ENCODE results near the gene SMC6.

The SMC6 gene

DNA sequence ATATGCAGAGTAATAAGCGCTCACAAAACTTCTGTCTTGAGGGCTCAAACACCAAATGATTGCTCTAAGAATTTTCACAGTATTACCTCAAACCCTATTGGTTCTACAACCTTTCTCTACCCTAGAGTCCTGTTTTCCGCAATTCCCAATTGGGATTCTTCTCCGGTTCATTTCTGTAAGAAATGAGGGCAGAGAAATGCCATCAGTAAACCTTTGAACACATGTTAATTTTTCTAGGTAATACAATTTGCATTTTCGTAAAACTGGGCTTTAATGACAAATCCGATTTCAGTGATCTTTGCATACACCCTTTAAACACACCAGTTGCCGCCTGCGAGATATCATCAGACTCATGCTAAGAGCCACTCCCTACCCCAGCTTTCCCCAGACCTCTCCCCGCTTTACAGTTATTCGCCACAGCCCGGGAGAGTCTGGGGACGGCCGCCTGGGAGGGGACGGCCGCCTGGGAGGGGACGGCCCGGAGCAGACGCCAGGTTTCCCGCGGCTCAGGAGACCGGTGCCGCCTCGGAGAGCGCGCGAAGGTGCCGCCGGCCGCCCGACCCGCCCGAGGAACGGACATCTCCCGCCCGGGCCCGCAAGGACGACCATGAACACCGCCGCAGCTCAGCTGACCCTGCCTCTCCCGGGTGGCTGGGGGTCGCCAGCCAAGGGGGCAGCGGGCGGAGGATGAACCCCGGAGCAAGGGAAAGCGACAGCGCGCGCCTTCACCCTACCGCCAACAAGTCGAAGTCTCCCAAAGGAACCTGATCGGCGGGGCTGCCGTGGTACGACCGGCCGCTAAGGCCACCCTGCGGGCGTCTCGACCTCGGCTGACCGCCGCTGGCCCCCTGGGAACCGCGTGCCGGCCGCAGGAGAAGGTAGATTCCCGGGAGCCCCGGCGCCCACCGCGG is 463 bp downstream of the SMC6 start:
- DNase-seq (ENCODE audit: extremely low read depth, insufficient read length), result no peak

DNA sequence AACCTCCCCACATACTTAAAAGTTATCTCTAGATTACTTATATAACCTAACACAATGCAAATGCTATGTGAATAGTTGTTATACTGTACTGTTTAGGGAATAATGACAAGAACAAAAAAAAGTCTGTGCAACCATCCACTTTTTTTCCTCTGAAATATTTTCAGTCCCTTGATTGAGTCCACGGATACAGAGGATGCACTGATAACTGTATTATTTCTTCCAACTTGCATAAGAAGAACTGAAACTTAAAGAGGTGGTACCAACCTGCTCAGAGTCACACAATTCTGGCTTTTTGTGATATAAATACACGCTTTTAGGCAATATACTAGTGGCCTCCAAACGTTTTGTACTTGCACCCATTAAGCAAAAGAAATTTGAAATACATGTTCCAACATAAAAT is 1.4 kb downstream of the SMC6 start:
- TF ChIP-seq, protein P1, sequence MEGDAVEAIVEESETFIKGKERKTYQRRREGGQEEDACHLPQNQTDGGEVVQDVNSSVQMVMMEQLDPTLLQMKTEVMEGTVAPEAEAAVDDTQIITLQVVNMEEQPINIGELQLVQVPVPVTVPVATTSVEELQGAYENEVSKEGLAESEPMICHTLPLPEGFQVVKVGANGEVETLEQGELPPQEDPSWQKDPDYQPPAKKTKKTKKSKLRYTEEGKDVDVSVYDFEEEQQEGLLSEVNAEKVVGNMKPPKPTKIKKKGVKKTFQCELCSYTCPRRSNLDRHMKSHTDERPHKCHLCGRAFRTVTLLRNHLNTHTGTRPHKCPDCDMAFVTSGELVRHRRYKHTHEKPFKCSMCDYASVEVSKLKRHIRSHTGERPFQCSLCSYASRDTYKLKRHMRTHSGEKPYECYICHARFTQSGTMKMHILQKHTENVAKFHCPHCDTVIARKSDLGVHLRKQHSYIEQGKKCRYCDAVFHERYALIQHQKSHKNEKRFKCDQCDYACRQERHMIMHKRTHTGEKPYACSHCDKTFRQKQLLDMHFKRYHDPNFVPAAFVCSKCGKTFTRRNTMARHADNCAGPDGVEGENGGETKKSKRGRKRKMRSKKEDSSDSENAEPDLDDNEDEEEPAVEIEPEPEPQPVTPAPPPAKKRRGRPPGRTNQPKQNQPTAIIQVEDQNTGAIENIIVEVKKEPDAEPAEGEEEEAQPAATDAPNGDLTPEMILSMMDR (IDR thresholded peaks at IDR 0.05; ENCODE audit: insufficient read depth, low read length, poor library complexity, severe bottlenecking), result no peak
- H3K4me3 ChIP-seq (replicated peaks; ENCODE audit: low read depth, low read length), result peak overlapping the region; percentile 93

More for the DNA sequence above, 463 bp downstream of the SMC6 start:
- no peaks in the 10 kb centered on the region for H3K36me3 ChIP-seq (ENCODE audit: control insufficient read depth, insufficient read depth, low read length)
- H3K27me3 ChIP-seq (replicated peaks; ENCODE audit: control insufficient read depth, insufficient read depth, low read length), result no peaks in the 10 kb centered on the region
- TF ChIP-seq, protein P1 (IDR thresholded peaks at IDR 0.05; ENCODE audit: insufficient read depth, low read length, poor library complexity, severe bottlenecking), result no peak
- H3K4me3 ChIP-seq (replicated peaks; ENCODE audit: low read depth, low read length), result peak overlapping the region; percentile 93

DNA sequence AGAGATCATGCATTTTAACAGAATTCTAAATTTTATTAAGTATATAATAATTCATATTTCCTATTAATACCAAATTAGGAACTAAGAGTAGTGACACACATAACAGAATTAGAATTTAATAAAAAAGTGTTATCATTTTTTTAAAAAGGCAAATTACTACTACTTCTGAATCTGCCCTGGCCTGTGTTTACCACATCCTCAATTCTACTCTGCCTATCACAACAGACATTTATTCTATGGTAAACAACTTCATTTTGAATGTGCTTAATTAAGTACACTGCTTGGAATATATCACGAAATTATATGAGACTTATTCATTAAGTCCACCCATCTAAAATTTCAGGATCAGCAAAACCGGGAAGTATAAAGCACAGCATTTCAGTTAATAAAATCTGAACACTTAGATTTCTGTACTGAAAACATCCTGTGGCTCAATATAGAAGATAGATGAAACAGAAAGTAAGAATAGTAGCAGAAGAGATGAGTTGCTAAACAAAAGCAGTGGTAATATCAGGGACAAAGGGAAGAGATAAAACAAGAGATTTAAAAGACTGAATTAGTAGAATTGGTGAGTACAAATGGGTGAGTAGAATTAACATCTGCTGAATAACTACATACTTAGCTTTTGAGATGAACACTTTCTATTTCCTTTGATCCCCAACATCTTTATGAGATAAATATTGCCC is 3.7 kb downstream of the SMC6 start:
- Histone ChIP-seq H3K36me3 (ENCODE audit: control insufficient read depth, insufficient read depth, low read length) (no peaks in the 10 kb centered on the region), H3K4me3 (replicated peaks; ENCODE audit: low read depth, low read length) (peak overlapping the region; percentile 34), H3K27me3 (replicated peaks; ENCODE audit: control insufficient read depth, insufficient read depth, low read length) (no peaks in the 10 kb centered on the region)
- TF ChIP-seq, protein P1 (IDR thresholded peaks at IDR 0.05; ENCODE audit: insufficient read depth, low read length, poor library complexity, severe bottlenecking), result no peak
- peak; percentile 43 for DNase-seq (ENCODE audit: extremely low read depth, insufficient read length)

More for the DNA sequence above, 1.4 kb downstream of the SMC6 start:
- peak; percentile 22 for DNase-seq (ENCODE audit: extremely low read depth, insufficient read length)
- Histone ChIP-seq H3K27me3 (replicated peaks; ENCODE audit: control insufficient read depth, insufficient read depth, low read length) (no peaks in the 10 kb centered on the region), H3K36me3 (ENCODE audit: control insufficient read depth, insufficient read depth, low read length) (no peaks in the 10 kb centered on the region)

DNA sequence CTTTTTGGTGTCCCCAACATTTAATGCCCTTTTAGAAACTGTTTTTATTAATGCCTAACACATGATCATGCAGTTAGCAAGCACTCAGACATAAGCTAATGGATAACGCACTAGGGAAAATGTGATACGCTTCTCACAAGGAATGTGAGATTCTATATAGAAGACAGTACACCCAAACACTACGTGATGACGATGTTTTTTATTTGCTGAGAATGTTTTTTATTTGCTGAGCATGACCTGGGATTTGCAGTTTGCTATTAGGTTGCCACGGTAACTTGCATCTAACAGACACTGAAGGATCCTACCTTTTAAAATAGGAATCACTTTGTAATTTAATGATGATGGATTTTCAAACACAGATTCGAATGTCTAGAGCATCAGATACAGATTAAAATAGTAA is 4.9 kb downstream of the SMC6 start:
- H3K36me3 ChIP-seq (ENCODE audit: control insufficient read depth, insufficient read depth, low read length), result no peaks in the 10 kb centered on the region
- no peak overlapping the region for H3K4me3 ChIP-seq (replicated peaks; ENCODE audit: low read depth, low read length)
- no peaks in the 10 kb centered on the region for H3K27me3 ChIP-seq (replicated peaks; ENCODE audit: control insufficient read depth, insufficient read depth, low read length)
- no peak for DNase-seq (ENCODE audit: extremely low read depth, insufficient read length)
- TF ChIP-seq, protein P1 (IDR thresholded peaks at IDR 0.05; ENCODE audit: insufficient read depth, low read length, poor library complexity, severe bottlenecking), result no peak

DNA sequence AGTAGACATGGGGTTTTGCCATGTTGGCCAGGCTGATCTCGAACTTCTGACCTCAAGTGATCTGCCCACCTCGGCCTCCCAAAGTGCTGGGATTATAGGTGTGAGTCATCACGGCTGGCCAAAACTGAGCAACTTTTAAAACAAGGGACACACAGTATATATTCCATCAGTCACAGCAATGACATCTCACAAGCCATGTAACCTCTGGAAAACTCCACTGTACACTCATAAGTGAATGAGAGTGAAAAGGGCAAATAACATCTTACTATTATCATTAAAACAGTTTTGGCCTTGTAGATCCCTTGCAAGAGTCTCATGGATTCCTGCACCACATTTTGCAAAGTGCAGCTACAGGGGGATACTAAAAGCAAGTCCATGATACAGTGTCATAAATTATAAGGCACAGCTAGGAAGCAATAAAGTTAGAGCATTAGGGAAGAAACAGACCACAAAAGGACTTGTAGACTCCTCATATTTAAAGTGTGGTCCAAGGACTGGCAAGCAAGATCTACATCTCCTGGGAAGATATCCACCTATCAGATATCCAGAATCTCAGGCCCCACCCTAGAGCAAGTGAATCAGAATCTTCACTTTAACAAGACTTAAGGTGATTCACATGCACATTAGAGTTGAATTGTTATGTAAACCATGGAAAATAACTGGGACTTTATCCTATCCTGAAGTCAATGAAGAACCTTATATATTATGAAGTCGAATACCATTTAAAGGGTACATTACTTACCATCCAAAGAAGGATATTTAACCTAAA is 5.7 kb downstream of the SMC6 start:
- TF ChIP-seq, protein P1 (IDR thresholded peaks at IDR 0.05; ENCODE audit: insufficient read depth, low read length, poor library complexity, severe bottlenecking), result no peak
- no peak overlapping the region for H3K4me3 ChIP-seq (replicated peaks; ENCODE audit: low read depth, low read length)
- no peak for DNase-seq (ENCODE audit: extremely low read depth, insufficient read length)

More for the DNA sequence above, 5.7 kb downstream of the SMC6 start:
- no peaks in the 10 kb centered on the region for H3K36me3 ChIP-seq (ENCODE audit: control insufficient read depth, insufficient read depth, low read length)
- no peaks in the 10 kb centered on the region for H3K27me3 ChIP-seq (replicated peaks; ENCODE audit: control insufficient read depth, insufficient read depth, low read length)
